Neural progenitor cell (in vitro differentiated cells): Measurements from ENCODE around the gene GRID1. TPM values are rescaled to one million over a fixed set of nuclear protein-coding genes. Genes with fewer than 3 reads are reported as not detected.

Experiments used
- DNase-seq: peaks from one replicate; pipeline ENCODE4 v3.0.0-alpha.2; 2016; ENCODE audit warnings: low spot score
- H2AFZ ChIP-seq: fragments of 200-600 bp; sonication (generic); replicated peaks from 2 replicates; pipeline ENCODE4 v1.6.1; 2016; ENCODE audit warnings: antibody characterized with exemption
- H3F3A ChIP-seq: fragments of 200-600 bp; sonication (generic); 2 replicates; pipeline ENCODE4 v1.6.1; 2016; ENCODE audit warnings: antibody characterized with exemption, low read depth
- H3K27ac ChIP-seq: fragments of 200-600 bp; sonication (generic); 2 replicates; pipeline ENCODE4 v1.5.1; 2016; ENCODE audit warnings: mild to moderate bottlenecking
- H3K27me3 ChIP-seq: fragments of 200-600 bp; sonication (generic); 2 replicates; pipeline ENCODE4 v1.6.1; 2016; ENCODE audit warnings: mild to moderate bottlenecking, moderate library complexity
- H3K36me3 ChIP-seq: fragments of 200-600 bp; sonication (generic); 2 replicates; pipeline ENCODE4 v1.5.1; 2016
- H3K4me1 ChIP-seq: fragments of 200-600 bp; sonication (generic); 2 replicates; pipeline ENCODE4 v1.6.1; 2016; ENCODE audit warnings: mixed run types
- H3K4me2 ChIP-seq: fragments of 200-600 bp; sonication (generic); 2 replicates; pipeline ENCODE4 v1.6.1; 2016
- H3K4me3 ChIP-seq: fragments of 200-600 bp; sonication (generic); 2 replicates; pipeline ENCODE4 v1.5.1; 2016
- H3K79me2 ChIP-seq: fragments of 200-600 bp; sonication (generic); 2 replicates; pipeline ENCODE4 v1.6.1; 2016; ENCODE audit warnings: low read depth
- H3K9ac ChIP-seq: fragments of 200-600 bp; sonication (generic); 2 replicates; pipeline ENCODE4 v1.6.1; 2016
- H3K9me3 ChIP-seq: fragments of 200-600 bp; sonication (generic); 2 replicates; pipeline ENCODE4 v1.5.1; 2016; ENCODE audit warnings: low read depth
- H4K20me1 ChIP-seq: fragments of 200-600 bp; sonication (generic); 2 replicates; pipeline ENCODE4 v1.6.1; 2016; ENCODE audit warnings: low read depth
- H3K27ac Mint-ChIP-seq: 3 replicates; pipeline ENCODE4 v1.8.0; 2021; ENCODE audit warnings: mixed read lengths
- H3K27me3 Mint-ChIP-seq: 2 replicates; pipeline ENCODE4 v1.8.0; 2022; ENCODE audit warnings: low read depth, mild to moderate bottlenecking, inconsistent platforms, moderate library complexity, mixed read lengths; ENCODE audit not compliant: insufficient read depth
- H3K36me3 Mint-ChIP-seq: 3 replicates; pipeline ENCODE4 v1.8.0; 2021; ENCODE audit warnings: mixed read lengths
- H3K4me1 Mint-ChIP-seq: 3 replicates; pipeline ENCODE4 v1.8.0; 2021; ENCODE audit warnings: mixed read lengths
- H3K4me3 Mint-ChIP-seq: 3 replicates; pipeline ENCODE4 v1.8.0; 2021; ENCODE audit warnings: mild to moderate bottlenecking, moderate library complexity, mixed read lengths
- H3K9me3 Mint-ChIP-seq: 3 replicates; pipeline ENCODE4 v1.8.0; 2020; ENCODE audit warnings: mixed read lengths
- EZH2 ChIP-seq: fragments of 200-600 bp; sonication (generic); IDR thresholded peaks from 2 replicates; pipeline ENCODE4 v1.6.1; 2017; ENCODE audit warnings: antibody characterized with exemption, mild to moderate bottlenecking, moderate library complexity
- EZH2phosphoT487 ChIP-seq: fragments of 200-600 bp; sonication (generic); IDR thresholded peaks from 2 replicates; pipeline ENCODE4 v1.6.1; 2017; ENCODE audit warnings: antibody characterized with exemption
- total RNA-seq: library from RNA; depleted of rRNA; stranded (reverse); fragments of >200 nt; gene quantifications from 2 replicates; pipeline ENCODE4 v1.2.3, GENCODE V29; 2015; ENCODE audit warnings: low replicate concordance
- TF ChIP-seq, protein P1 (sequence below): fragments of 200-600 bp; sonication (generic); IDR thresholded peaks from 2 replicates; pipeline ENCODE4 v1.5.1; 2017; ENCODE audit warnings: antibody characterized with exemption, mild to moderate bottlenecking

GRID1 gene
- total RNA-seq, 1 donor from 2014 or later: not detected

DNA sequence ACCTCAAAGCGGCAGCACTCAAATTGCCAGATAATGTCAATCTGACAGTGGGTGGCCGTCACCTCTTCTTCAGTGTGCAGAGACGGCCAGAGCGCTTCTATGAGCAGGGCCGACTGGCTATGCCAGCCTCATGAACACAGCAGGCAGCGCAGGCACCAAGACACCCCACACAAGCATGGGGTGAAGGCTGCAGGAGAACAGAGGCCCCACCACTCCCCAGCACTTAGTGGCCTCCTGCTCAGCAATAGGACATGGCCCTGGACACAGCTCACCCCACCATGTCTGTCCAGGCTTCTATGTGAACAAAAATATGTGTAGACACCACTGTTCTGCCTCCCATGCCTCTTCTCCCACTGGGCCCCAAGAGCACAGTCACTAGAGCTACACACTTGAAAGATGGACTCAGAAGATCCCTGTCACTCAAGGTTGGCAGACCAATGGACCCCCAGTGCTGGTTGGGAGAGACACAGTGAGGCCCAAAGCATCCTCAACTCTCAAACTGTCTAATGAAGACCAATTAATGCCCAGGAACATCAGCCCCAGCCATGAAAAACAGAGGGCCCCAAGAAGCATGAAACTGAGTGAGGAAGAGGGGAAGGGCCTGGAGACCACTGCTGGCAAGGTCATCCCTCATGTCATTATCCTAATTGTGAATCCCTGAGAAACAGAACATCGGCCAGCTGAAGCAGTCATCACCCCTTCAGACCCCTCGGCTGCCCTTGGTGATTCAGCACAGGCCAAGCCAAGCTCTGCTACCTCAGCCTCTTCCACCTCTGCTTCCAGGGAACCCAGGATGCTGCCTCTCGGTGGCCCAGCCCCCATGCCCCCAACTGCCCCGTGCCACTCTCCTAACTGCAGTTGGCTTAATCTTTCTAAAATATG lies 77.7 kb downstream of the GRID1 start:
- Mint-ChIP-seq H3K36me3 (no peaks in the 10 kb centered on the region), H3K4me3 (no peak overlapping the region), H3K9me3 (no peaks in the 10 kb centered on the region), H3K27me3 (peaks cover 6% of the 10 kb centered on the region), H3K27ac (peak overlapping the region; percentile 83), H3K4me1 (no peaks in the 10 kb centered on the region)
- H3K27me3 ChIP-seq: no peaks in the 10 kb centered on the region
- H2AFZ ChIP-seq: no peak overlapping the region
- H3K27ac ChIP-seq: no peak overlapping the region
- H4K20me1 ChIP-seq: no peaks in the 10 kb centered on the region
- H3K36me3 ChIP-seq: no peaks in the 10 kb centered on the region
- no peaks in the 10 kb centered on the region for H3K9me3 ChIP-seq
- H3K4me2 ChIP-seq: no peak overlapping the region
- no peaks in the 10 kb centered on the region for H3F3A ChIP-seq
- H3K4me1 ChIP-seq: peaks cover 5% of the 10 kb centered on the region
- TF ChIP-seq EZH2 (no peak), EZH2phosphoT487 (no peak)
- TF ChIP-seq, protein P1, sequence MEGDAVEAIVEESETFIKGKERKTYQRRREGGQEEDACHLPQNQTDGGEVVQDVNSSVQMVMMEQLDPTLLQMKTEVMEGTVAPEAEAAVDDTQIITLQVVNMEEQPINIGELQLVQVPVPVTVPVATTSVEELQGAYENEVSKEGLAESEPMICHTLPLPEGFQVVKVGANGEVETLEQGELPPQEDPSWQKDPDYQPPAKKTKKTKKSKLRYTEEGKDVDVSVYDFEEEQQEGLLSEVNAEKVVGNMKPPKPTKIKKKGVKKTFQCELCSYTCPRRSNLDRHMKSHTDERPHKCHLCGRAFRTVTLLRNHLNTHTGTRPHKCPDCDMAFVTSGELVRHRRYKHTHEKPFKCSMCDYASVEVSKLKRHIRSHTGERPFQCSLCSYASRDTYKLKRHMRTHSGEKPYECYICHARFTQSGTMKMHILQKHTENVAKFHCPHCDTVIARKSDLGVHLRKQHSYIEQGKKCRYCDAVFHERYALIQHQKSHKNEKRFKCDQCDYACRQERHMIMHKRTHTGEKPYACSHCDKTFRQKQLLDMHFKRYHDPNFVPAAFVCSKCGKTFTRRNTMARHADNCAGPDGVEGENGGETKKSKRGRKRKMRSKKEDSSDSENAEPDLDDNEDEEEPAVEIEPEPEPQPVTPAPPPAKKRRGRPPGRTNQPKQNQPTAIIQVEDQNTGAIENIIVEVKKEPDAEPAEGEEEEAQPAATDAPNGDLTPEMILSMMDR: no peak
- no peaks in the 10 kb centered on the region for H3K79me2 ChIP-seq
- no peak overlapping the region for H3K4me3 ChIP-seq
- no peak for DNase-seq
- no peak overlapping the region for H3K9ac ChIP-seq

DNA sequence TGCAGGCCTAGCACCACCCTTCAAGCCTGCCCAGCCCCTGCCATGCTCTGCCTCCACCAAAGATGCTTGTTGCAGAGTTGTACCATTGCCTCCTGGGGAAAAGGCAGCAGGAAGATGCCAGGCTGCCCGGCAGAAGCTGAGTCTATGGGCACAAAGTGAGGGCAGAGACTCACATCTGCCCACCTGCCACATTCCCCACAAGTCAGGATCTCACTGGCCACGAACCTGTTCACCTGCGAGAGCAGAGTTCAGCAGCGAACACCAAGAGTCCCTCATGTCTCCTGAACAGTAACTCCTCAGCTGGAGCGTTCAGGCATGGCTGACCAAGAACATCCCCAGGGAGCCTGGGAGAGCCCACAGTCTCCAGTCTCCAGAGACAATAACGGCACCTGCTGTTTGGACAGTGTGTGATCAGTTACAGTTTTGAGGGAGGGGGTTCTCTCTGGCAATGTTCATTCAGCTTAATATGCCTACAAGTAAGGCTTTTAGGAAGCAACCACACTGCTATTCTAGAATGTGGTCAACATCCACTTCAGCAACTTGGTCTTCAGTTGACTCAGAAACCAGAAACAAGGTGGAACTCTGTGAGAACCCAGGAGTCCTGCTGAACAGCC lies 78.5 kb downstream of the GRID1 start:
- H3K79me2 ChIP-seq: no peaks in the 10 kb centered on the region
- H3K4me3 ChIP-seq: no peak overlapping the region
- TF ChIP-seq EZH2phosphoT487: no peak
- no peak overlapping the region for H3K27ac ChIP-seq
- DNase-seq: no peak
- no peak overlapping the region for H3K9ac ChIP-seq
- H3K4me1 ChIP-seq: peaks cover under 1% of the 10 kb centered on the region
- H4K20me1 ChIP-seq: no peaks in the 10 kb centered on the region
- no peaks in the 10 kb centered on the region for H3K9me3 ChIP-seq
- Mint-ChIP-seq H3K36me3 (no peaks in the 10 kb centered on the region), H3K9me3 (no peaks in the 10 kb centered on the region), H3K27me3 (peaks cover 9% of the 10 kb centered on the region), H3K4me1 (no peaks in the 10 kb centered on the region), H3K4me3 (no peak overlapping the region), H3K27ac (no peak overlapping the region)
- no peaks in the 10 kb centered on the region for H3F3A ChIP-seq
- no peak overlapping the region for H2AFZ ChIP-seq
- H3K36me3 ChIP-seq: no peaks in the 10 kb centered on the region
- H3K27me3 ChIP-seq: no peaks in the 10 kb centered on the region
- H3K4me2 ChIP-seq: no peak overlapping the region

DNA sequence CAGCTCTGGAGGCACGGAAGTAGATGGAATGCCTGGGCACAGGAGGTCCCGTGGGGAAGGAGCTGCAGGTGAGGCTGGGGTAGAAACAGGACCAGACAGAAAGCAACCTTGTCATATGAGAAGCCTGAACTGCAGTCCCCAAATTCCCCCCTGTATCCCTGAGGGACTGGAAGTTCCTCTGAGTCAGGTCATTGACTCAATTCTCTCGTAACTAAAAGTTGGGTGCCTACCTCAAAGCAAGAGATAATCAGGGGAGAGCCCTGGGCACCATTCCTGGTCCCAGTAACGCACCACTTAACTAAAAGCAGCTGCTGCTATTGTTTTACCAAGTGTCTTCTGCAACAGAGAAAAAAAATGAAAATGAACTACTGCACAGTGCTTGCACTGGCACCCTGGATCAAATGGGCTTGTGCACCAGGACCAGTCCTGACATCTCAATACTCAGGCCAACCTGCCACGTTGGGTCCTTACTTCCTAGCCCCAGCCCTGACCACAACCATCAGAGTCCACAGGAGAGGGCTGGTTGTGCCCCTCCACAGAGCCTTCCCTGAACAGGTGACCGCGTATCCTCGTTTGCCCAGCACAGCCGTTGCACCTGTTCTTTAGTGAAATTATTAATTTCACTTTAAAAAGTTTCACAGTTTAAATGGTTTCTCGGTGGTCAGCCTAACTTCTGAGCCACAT lies 79.3 kb downstream of the GRID1 start:
- H3K27me3 Mint-ChIP-seq: peaks cover 9% of the 10 kb centered on the region
- H3K4me3 Mint-ChIP-seq: no peak overlapping the region
- Histone ChIP-seq H4K20me1 (no peaks in the 10 kb centered on the region), H3K9me3 (no peaks in the 10 kb centered on the region), H3K27me3 (no peaks in the 10 kb centered on the region), H3K9ac (no peak overlapping the region), H3K36me3 (no peaks in the 10 kb centered on the region), H3K79me2 (no peaks in the 10 kb centered on the region), H3K27ac (no peak overlapping the region), H3K4me2 (no peak overlapping the region), H3K4me1 (no peaks in the 10 kb centered on the region), H3K4me3 (no peak overlapping the region), H2AFZ (no peak overlapping the region), H3F3A (no peaks in the 10 kb centered on the region)
- H3K9me3 Mint-ChIP-seq: no peaks in the 10 kb centered on the region
- no peak for TF ChIP-seq EZH2
- TF ChIP-seq, protein P1: no peak
- no peak for TF ChIP-seq EZH2phosphoT487
- no peaks in the 10 kb centered on the region for H3K36me3 Mint-ChIP-seq
- DNase-seq: no peak
- H3K27ac Mint-ChIP-seq: no peak overlapping the region
- no peaks in the 10 kb centered on the region for H3K4me1 Mint-ChIP-seq
